Prostate gland (tissue), 2 donors: ENCODE results near the gene CDC42. TPM values are rescaled to one million over a fixed set of nuclear protein-coding genes. Genes with fewer than 3 reads are reported as not detected.

Experiments used
- DNase-seq: peaks from one replicate; pipeline ENCODE4 v3.0.0-alpha.2; 2019; ENCODE audit warnings: low spot score
- H3K27ac ChIP-seq, 2 donors: fragments of 200-600 bp; sonication (generic); 2 replicates each; pipeline ENCODE4 v1.5.1; 2017 to 2019
- H3K27me3 ChIP-seq: fragments of 200-600 bp; sonication (generic); replicated peaks from 2 replicates; pipeline ENCODE4 v1.5.1; 2019; ENCODE audit not compliant: insufficient read depth
- H3K36me3 ChIP-seq, 2 donors: fragments of 200-600 bp; sonication (generic); 1 replicate in 1 of 2; 2 replicates in 1 of 2; pipeline versions ENCODE4 v1.5.1 to v1.8.1; 2017 to 2019
- H3K4me1 ChIP-seq: fragments of 200-600 bp; sonication (generic); replicated peaks from 2 replicates; pipeline ENCODE4 v1.5.1; 2019
- H3K4me3 ChIP-seq, 2 donors: fragments of 200-600 bp; sonication (generic); 2 replicates each; pipeline ENCODE4 v1.5.1; 2017 to 2019
- H3K9me3 ChIP-seq: fragments of 200-600 bp; sonication (generic); 2 replicates; pipeline ENCODE4 v1.5.1; 2017
- CTCF ChIP-seq, 4 experiments: fragments of 200-600 bp in 2 of 4; fragments of 450-650 bp in 2 of 4; sonication (generic) in 2 of 4; IDR thresholded peaks; 1 replicate in 3 of 4; 2 replicates in 1 of 4; pipeline ENCODE4 v1.5.1; 2016 to 2019; ENCODE audit warnings: antibody characterized with exemption in 4 of 4, mild to moderate bottlenecking in 2 of 4, moderate library complexity in 2 of 4
- POLR2A ChIP-seq: fragments of 450-650 bp; IDR thresholded peaks from one replicate; pipeline ENCODE4 v1.6.1; 2016; ENCODE audit warnings: antibody characterized with exemption, mild to moderate bottlenecking
- POLR2AphosphoS5 ChIP-seq: sonication (generic); formaldehyde crosslinking; IDR thresholded peaks from one replicate; pipeline ENCODE4 v1.6.1; 2017; ENCODE audit warnings: antibody characterized with exemption
- WGBS: methylation state at CpG from one replicate; pipeline ENCODE4 v1.1.5; 2018; 5-methylcytosine and 5-hydroxymethylcytosine counted together
- intact Hi-C: fragments of 100-400 bp; cut with DNase I; formaldehyde crosslinking; loops from one replicate; pipeline ENCODE4 v1.14.2; 2022
- total RNA-seq, 2 donors: library from RNA; depleted of rRNA; stranded (reverse); fragments of >200 nt; gene quantifications; one replicate each; pipeline ENCODE4 v1.1.0, GENCODE V29; 2016

Gene CDC42
- total RNA-seq, 2 donors from 2014 or later, result 164 to 182 TPM

- H3K27ac ChIP-seq, result no peak overlapping the region
- no peaks in the 10 kb centered on the region for H3K4me1 ChIP-seq
- no peaks in the 10 kb centered on the region for H3K9me3 ChIP-seq
- no peaks in the 10 kb centered on the region for H3K36me3 ChIP-seq
- WGBS, result 68% methylated on average over 7 of the region's 7 CpGs
- no peaks in the 10 kb centered on the region for H3K27me3 ChIP-seq
- H3K4me3 ChIP-seq, result no peak overlapping the region
- TF ChIP-seq POLR2AphosphoS5 (no peak), POLR2A (no peak), CTCF (IDR thresholded peaks at IDR 0.05) (no peak)
- no peak for DNase-seq
- intact Hi-C loops, result no loop called here
Measured at GRCh38 chr1:22037520-22037919, 15.0 kb upstream of the CDC42 start.

- H3K36me3 ChIP-seq, result no peaks in the 10 kb centered on the region
- TF ChIP-seq POLR2A, result no peak
- TF ChIP-seq POLR2AphosphoS5, result no peak
- no peak for TF ChIP-seq CTCF (IDR thresholded peaks at IDR 0.05)
- WGBS, result 59% methylated on average over 5 of the region's 5 CpGs
- no peak overlapping the region for H3K4me3 ChIP-seq
- DNase-seq, result no peak
- no peak overlapping the region for H3K27ac ChIP-seq
- H3K9me3 ChIP-seq, result no peaks in the 10 kb centered on the region
- intact Hi-C loops, result no loop called here
- no peaks in the 10 kb centered on the region for H3K27me3 ChIP-seq
- no peaks in the 10 kb centered on the region for H3K4me1 ChIP-seq
Measured at GRCh38 chr1:22038036-22038435, 14.5 kb upstream of the CDC42 start.

GRCh38 chr1:22039594-22040285, 12.8 kb upstream of the CDC42 start:
- Histone ChIP-seq H3K36me3 (no peaks in the 10 kb centered on the region), H3K4me1 (no peaks in the 10 kb centered on the region), H3K4me3 (no peak overlapping the region), H3K27me3 (no peaks in the 10 kb centered on the region), H3K9me3 (no peaks in the 10 kb centered on the region), H3K27ac (no peak overlapping the region)
- DNase-seq, result peak; percentile 46
- 49% methylated on average over 6 of the region's 6 CpGs for WGBS
- TF ChIP-seq CTCF (IDR thresholded peaks at IDR 0.05) (no peak), POLR2AphosphoS5 (peak; percentile 35)
- intact Hi-C loops, result no loop called here

- Histone ChIP-seq H3K4me3 (no peak overlapping the region), H3K9me3 (no peaks in the 10 kb centered on the region), H3K27me3 (no peaks in the 10 kb centered on the region), H3K27ac (no peak overlapping the region), H3K36me3 (no peaks in the 10 kb centered on the region), H3K4me1 (no peaks in the 10 kb centered on the region)
- DNase-seq, result no peak
- 90% methylated on average over 5 of the region's 5 CpGs for WGBS
- TF ChIP-seq POLR2A (no peak), POLR2AphosphoS5 (no peak), CTCF (IDR thresholded peaks at IDR 0.05) (no peak)
- intact Hi-C loops, result no loop called here
Measured at GRCh38 chr1:22040286-22040623, 12.3 kb upstream of the CDC42 start.

- intact Hi-C loops, result no loop called here
- Histone ChIP-seq H3K4me3 (no peak overlapping the region), H3K27ac (no peak overlapping the region), H3K9me3 (no peaks in the 10 kb centered on the region), H3K4me1 (no peaks in the 10 kb centered on the region), H3K36me3 (no peaks in the 10 kb centered on the region), H3K27me3 (no peaks in the 10 kb centered on the region)
- peak; percentile 19 for DNase-seq
- 60% methylated on average over 1 of the region's 1 CpG for WGBS
- TF ChIP-seq POLR2AphosphoS5 (peak; percentile 16), POLR2A (no peak)
Measured at GRCh38 chr1:22041505-22041904, 11.0 kb upstream of the CDC42 start.
